Kidney (tissue), 14 donors: Measurements from ENCODE around the gene CGNL1. TPM values are rescaled to one million over a fixed set of nuclear protein-coding genes. Genes with fewer than 3 reads are reported as not detected.

Source experiments
- DNase-seq, 5 donors: peaks; one replicate each; pipeline ENCODE4 v3.0.0-alpha.2; 2013 to 2020
- FAIRE-seq: peaks from 2 replicates; lab custom pipeline; 2012; peaks lifted over from hg19 to GRCh38; lab: Jason Lieb, UNC
- H3K27ac ChIP-seq, 2 donors: one replicate each; pipeline ENCODE4 v1.7.0; 2013; ENCODE audit warnings: low read depth in 2 of 2, low read length in 2 of 2, inconsistent platforms in 1 of 2
- H3K27me3 ChIP-seq: one replicate; pipeline ENCODE4 v1.7.1; 2013; ENCODE audit warnings: low read length, inconsistent platforms; ENCODE audit not compliant: control insufficient read depth, insufficient read depth
- H3K36me3 ChIP-seq, 3 donors: one replicate each; pipeline versions ENCODE4 v1.7.0 to v1.7.1; 2013; ENCODE audit warnings: low read length in 3 of 3, control low read depth in 1 of 3, inconsistent platforms in 1 of 3; ENCODE audit not compliant: insufficient read depth in 3 of 3, control insufficient read depth in 2 of 3
- H3K4me1 ChIP-seq, 3 donors: one replicate each; pipeline versions ENCODE4 v1.7.0 to v1.7.1; 2013; ENCODE audit warnings: low read length in 3 of 3, inconsistent platforms in 1 of 3, low read depth in 1 of 3; ENCODE audit not compliant: control insufficient read depth in 2 of 3, insufficient read depth in 2 of 3
- H3K4me3 ChIP-seq, 3 donors: one replicate each; pipeline versions ENCODE4 v1.7.0 to v1.8.1; 2013; ENCODE audit warnings: low read length in 3 of 3, control low read depth in 1 of 3, inconsistent platforms in 1 of 3
- H3K9ac ChIP-seq, 3 donors: one replicate each; pipeline versions ENCODE4 v1.7.0 to v1.7.1; 2013; ENCODE audit warnings: low read length in 3 of 3, control low read depth in 1 of 3, inconsistent platforms in 1 of 3
- H3K9me3 ChIP-seq, 3 donors: one replicate each; pipeline versions ENCODE4 v1.7.0 to v1.7.1; 2013; ENCODE audit warnings: low read length in 3 of 3, control low read depth in 1 of 3, inconsistent platforms in 1 of 3; ENCODE audit not compliant: control insufficient read depth in 2 of 3, insufficient read depth in 1 of 3
- intact Hi-C: fragments of 100-400 bp; cut with DNase I; formaldehyde crosslinking; loops from one replicate; pipeline ENCODE4 v1.11.1; 2022
- polyA plus RNA-seq: library from polyadenylated mRNA; stranded (reverse); fragments of 350-450 nt; fragmentation: Illumina TruSeq; extraction: RNeasy Lipid Tissue Mini Kit (QIAGEN cat#74804); gene quantifications from one replicate; pipeline ENCODE4 v1.2.3, GENCODE V29; 2014; ENCODE audit warnings: low read depth, low replicate concordance; ENCODE audit not compliant: insufficient read depth
- total RNA-seq: library from RNA; stranded (reverse); fragmentation: NEBNext Ultra II Directional; extraction: Animal tissue kit (Norgen Biotek cat#: 25700); gene quantifications from one replicate; pipeline ENCODE4 v1.2.1, GENCODE V29; 2021
- TF ChIP-seq, protein P1 (sequence below): IDR thresholded peaks from 3 replicates; pipeline ENCODE4 v1.5.1; 2012; ENCODE audit warnings: mild to moderate bottlenecking, moderate library complexity, borderline replicate concordance; ENCODE audit not compliant: insufficient read depth; ENCODE audit errors: extremely low read depth
- donor health status: control.
- donor health status: control.
- donor health status: control.
- donor health status: control.
- donor health status: control.
- donor health status: DM: yes; HTN: yes; CAD: no.
- donor health status: Normal renal cell carcinoma (clear cell type).

Gene CGNL1
- total and polyA plus RNA-seq, 2 donors from 2014 or later: 62.0 to 81.5 TPM

DNA sequence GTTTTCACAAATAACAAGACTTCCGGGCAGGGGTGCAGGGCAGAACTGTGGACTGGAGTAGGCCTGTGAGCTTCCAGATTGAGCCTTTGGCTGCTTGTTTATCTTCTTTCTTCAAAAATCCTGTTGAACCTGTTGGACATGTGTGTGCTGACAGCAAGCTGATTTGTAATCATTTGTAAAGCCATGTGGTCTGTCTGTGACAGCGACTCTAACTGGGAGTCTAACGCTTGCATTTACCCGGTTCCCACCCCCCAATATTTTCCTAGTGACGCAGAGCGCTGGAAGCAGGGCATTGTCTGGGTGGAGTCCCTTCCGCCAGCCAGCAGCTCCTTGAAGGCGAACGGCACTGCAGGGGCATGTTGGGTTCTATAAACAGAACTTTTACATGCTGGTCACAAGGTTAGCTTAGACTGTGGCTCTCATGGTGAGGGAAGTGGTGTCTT is 129.7 kb downstream of the CGNL1 start:
- FAIRE-seq (no peak), DNase-seq (peak; percentile 71 to 93 (median 78))
- intact Hi-C loops: no loop called here
- Histone ChIP-seq H3K36me3 (no peaks in the 10 kb centered on the region), H3K27ac (peak overlapping the region; percentile 88 to 89), H3K9ac (peak overlapping the region in 1 of 3 donors; percentile 23), H3K27me3 (no peaks in the 10 kb centered on the region), H3K4me3 (no peak overlapping the region), H3K4me1 (peaks cover 30 to 84% (median 72%) of the 10 kb centered on the region in 3 donors), H3K9me3 (no peaks in the 10 kb centered on the region)
- TF ChIP-seq, protein P1, sequence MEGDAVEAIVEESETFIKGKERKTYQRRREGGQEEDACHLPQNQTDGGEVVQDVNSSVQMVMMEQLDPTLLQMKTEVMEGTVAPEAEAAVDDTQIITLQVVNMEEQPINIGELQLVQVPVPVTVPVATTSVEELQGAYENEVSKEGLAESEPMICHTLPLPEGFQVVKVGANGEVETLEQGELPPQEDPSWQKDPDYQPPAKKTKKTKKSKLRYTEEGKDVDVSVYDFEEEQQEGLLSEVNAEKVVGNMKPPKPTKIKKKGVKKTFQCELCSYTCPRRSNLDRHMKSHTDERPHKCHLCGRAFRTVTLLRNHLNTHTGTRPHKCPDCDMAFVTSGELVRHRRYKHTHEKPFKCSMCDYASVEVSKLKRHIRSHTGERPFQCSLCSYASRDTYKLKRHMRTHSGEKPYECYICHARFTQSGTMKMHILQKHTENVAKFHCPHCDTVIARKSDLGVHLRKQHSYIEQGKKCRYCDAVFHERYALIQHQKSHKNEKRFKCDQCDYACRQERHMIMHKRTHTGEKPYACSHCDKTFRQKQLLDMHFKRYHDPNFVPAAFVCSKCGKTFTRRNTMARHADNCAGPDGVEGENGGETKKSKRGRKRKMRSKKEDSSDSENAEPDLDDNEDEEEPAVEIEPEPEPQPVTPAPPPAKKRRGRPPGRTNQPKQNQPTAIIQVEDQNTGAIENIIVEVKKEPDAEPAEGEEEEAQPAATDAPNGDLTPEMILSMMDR: no peak

DNA sequence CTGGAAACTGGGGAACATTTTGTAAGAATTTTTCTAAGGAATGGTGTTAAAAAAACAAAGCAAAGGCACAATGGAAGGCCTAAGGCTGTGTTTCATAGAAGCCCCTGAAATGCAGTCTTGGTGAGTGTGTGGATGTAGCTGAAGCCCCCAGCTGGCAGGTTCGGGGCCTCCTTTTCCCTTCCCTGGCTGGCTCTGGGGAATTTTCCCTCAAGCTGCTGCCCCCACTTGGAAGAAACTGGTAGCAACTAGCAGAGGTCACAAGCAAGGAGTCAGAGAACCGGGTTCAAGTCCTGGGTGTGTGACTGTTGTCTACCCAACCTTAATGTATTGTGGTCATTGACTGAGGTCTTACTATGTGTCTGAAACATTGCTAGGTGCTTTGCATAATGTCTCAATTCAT is 130.1 kb downstream of the CGNL1 start:
- Histone ChIP-seq H3K36me3 (no peaks in the 10 kb centered on the region), H3K27ac (peak overlapping the region; percentile 88 to 89), H3K9ac (peak overlapping the region in 1 of 3 donors; percentile 23), H3K4me1 (peaks cover 30 to 80% (median 67%) of the 10 kb centered on the region in 3 donors), H3K27me3 (no peaks in the 10 kb centered on the region), H3K9me3 (no peaks in the 10 kb centered on the region), H3K4me3 (no peak overlapping the region)
- intact Hi-C loops: no loop called here
- TF ChIP-seq, protein P1: peak; percentile 17
- no peak for FAIRE-seq
- DNase-seq: peak in 2 of 5 donors; percentile 49 to 57

DNA sequence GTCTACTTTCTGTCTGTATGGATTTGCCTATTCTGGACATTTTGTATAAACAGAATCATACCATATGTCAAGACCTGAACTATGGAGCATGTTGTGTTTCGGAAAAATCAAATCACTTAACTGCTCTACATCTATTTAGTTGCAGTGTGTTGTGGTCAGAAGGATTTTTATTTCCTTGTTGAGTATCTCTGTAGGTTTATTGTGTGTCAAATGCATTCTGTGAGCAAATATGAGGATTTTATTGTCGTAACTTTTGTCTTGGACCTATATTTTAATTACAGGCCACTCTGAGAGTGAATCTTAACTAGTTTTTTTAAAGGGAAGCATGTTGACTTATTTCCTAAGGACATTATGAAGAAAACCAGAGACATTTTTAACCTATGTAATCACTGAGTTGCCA is 130.8 kb downstream of the CGNL1 start:
- no peaks in the 10 kb centered on the region for H3K27me3 ChIP-seq
- H3K9ac ChIP-seq: peak overlapping the region in 2 of 3 donors; percentile 17 to 23
- no peak for FAIRE-seq
- H3K9me3 ChIP-seq: no peaks in the 10 kb centered on the region
- H3K27ac ChIP-seq: peak overlapping the region; percentile 88 to 89
- intact Hi-C loops: no loop called here
- no peak for DNase-seq
- peaks cover 30 to 73% (median 61%) of the 10 kb centered on the region in 3 donors for H3K4me1 ChIP-seq
- TF ChIP-seq, protein P1: no peak
- H3K36me3 ChIP-seq: no peaks in the 10 kb centered on the region
- H3K4me3 ChIP-seq: no peak overlapping the region

DNA sequence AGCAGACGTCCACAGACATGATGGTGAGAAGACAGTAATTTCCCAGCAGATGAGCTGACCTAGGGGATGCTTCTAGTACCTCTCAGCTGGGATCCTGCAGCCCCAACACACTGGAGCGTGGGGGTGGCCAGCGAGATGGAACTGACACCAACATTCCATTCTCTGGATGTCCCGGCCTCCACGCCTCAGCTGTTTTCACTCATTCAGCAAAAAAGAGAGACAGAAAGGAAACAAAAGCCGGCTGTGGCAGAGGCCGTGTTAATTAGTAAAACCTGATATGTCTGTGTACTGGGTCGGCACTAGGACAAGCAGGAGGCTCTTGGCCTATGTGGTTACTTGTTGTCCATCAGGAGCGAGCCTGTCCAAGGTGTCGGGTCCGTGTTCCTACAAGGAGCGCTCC is 132.8 kb downstream of the CGNL1 start:
- H3K9ac ChIP-seq: peak overlapping the region in 1 of 3 donors; percentile 16
- DNase-seq: peak in 4 of 5 donors; percentile 94 to 98 (median 96)
- H3K27me3 ChIP-seq: no peaks in the 10 kb centered on the region
- no peak overlapping the region for H3K4me3 ChIP-seq
- peak overlapping the region; percentile 63 to 88 for H3K27ac ChIP-seq
- no peaks in the 10 kb centered on the region for H3K9me3 ChIP-seq
- TF ChIP-seq, protein P1: no peak
- intact Hi-C loops: no loop called here
- FAIRE-seq: no peak
- H3K36me3 ChIP-seq: no peaks in the 10 kb centered on the region
- peaks cover 28 to 53% (median 43%) of the 10 kb centered on the region in 3 donors for H3K4me1 ChIP-seq
